HEK293 (cell line): ENCODE measurements around the gene FUT8.

ENCODE experiments used
- CTCF ChIA-PET: fragments of 350-600 bp; formaldehyde crosslinking; extraction: SDS; loops from one replicate; lab custom pipeline; 2021; ENCODE audit warnings: antibody characterized with exemption; lab: Yijun Ruan, JAX
- POLR2A ChIA-PET: fragments of 300-600 bp; formaldehyde crosslinking; extraction: SDS; loops from one replicate; lab custom pipeline; 2020; ENCODE audit warnings: antibody characterized with exemption, inconsistent platforms; lab: Yijun Ruan, JAX
- H3K27ac ChIP-seq: fragments of 200-500 bp; sonication (Bioruptor generic); 2 replicates; pipeline ENCODE4 v1.5.1; 2014; ENCODE audit warnings: low read depth, low read length, control low read depth, inconsistent platforms; ENCODE audit errors: extremely low read depth
- H3K36me3 ChIP-seq, 2 experiments: fragments of 200-500 bp in 1 of 2; sonication (Bioruptor generic) in 1 of 2; 1 replicate in 1 of 2; 2 replicates in 1 of 2; pipeline ENCODE4 v1.5.1; 2014 to 2017; ENCODE audit warnings: inconsistent platforms in 2 of 2, low read length in 2 of 2; ENCODE audit not compliant: control insufficient read depth in 2 of 2, insufficient read depth in 1 of 2
- H3K4me1 ChIP-seq: fragments of 200-500 bp; sonication (Bioruptor generic); 2 replicates; pipeline ENCODE4 v1.5.1; 2014; ENCODE audit warnings: mild to moderate bottlenecking, low read length, inconsistent platforms; ENCODE audit not compliant: control insufficient read depth, insufficient read depth
- H3K4me3 ChIP-seq: 2 replicates; pipeline ENCODE4 v1.5.1; 2011; ENCODE audit warnings: low read depth, mild to moderate bottlenecking, control low read depth, low read length, moderate library complexity
- H3K9me3 ChIP-seq: fragments of 200-500 bp; sonication (Bioruptor generic); 2 replicates; pipeline ENCODE4 v1.5.1; 2014; ENCODE audit warnings: low read depth, low read length, inconsistent platforms; ENCODE audit not compliant: control insufficient read depth, insufficient read depth
- GLIS1 ChIP-seq: fragments of 450-650 bp; formaldehyde crosslinking; IDR thresholded peaks from 2 replicates; pipeline ENCODE4 v1.5.1; 2016; ENCODE audit warnings: missing biosample characterization, missing genetic modification characterization
- KLF10 ChIP-seq: fragments of 450-650 bp; IDR thresholded peaks from 2 replicates; pipeline ENCODE4 v1.5.1; 2018; ENCODE audit warnings: missing biosample characterization, mild to moderate bottlenecking, missing genetic modification characterization
- WT1 ChIP-seq: fragments of 450-650 bp; formaldehyde crosslinking; IDR thresholded peaks from 2 replicates; pipeline ENCODE4 v1.5.1; 2016; ENCODE audit warnings: missing biosample characterization, missing genetic modification characterization
- ZEB2 ChIP-seq: fragments of 450-650 bp; formaldehyde crosslinking; IDR thresholded peaks from 2 replicates; pipeline ENCODE4 v1.5.1; 2016; ENCODE audit warnings: missing biosample characterization, missing genetic modification characterization
- ZNF132 ChIP-seq: fragments of 450-650 bp; formaldehyde crosslinking; IDR thresholded peaks from 2 replicates; pipeline ENCODE4 v1.5.1; 2017; ENCODE audit warnings: missing biosample characterization, missing genetic modification characterization, borderline replicate concordance
- ZNF146 ChIP-seq: fragments of 450-650 bp; formaldehyde crosslinking; IDR thresholded peaks from 2 replicates; pipeline ENCODE4 v1.5.1; 2016; ENCODE audit warnings: missing biosample characterization, missing genetic modification characterization
- ZNF169 ChIP-seq: fragments of 450-650 bp; formaldehyde crosslinking; IDR thresholded peaks from 2 replicates; pipeline ENCODE4 v1.5.1; 2016; ENCODE audit warnings: missing biosample characterization, missing genetic modification characterization
- ZNF214 ChIP-seq: fragments of 450-650 bp; formaldehyde crosslinking; IDR thresholded peaks from 2 replicates; pipeline ENCODE4 v1.5.1; 2017; ENCODE audit warnings: missing biosample characterization, mild to moderate bottlenecking, missing genetic modification characterization, borderline replicate concordance
- ZNF23 ChIP-seq: fragments of 450-650 bp; formaldehyde crosslinking; IDR thresholded peaks from 2 replicates; pipeline ENCODE4 v1.5.1; 2016; ENCODE audit warnings: missing biosample characterization, missing genetic modification characterization, borderline replicate concordance
- ZNF324 ChIP-seq: fragments of 450-650 bp; formaldehyde crosslinking; IDR thresholded peaks from 2 replicates; pipeline ENCODE4 v1.5.1; 2016; ENCODE audit warnings: missing biosample characterization, missing genetic modification characterization
- ZNF529 ChIP-seq: fragments of 450-650 bp; formaldehyde crosslinking; IDR thresholded peaks from 2 replicates; pipeline ENCODE4 v1.5.1; 2017; ENCODE audit warnings: missing genetic modification characterization, missing biosample characterization; ENCODE audit not compliant: insufficient replicate concordance
- ZNF548 ChIP-seq: fragments of 450-650 bp; formaldehyde crosslinking; IDR thresholded peaks from 2 replicates; pipeline ENCODE4 v1.5.1; 2016; ENCODE audit warnings: missing biosample characterization, missing genetic modification characterization
- ZNF610 ChIP-seq: fragments of 450-650 bp; formaldehyde crosslinking; IDR thresholded peaks from 2 replicates; pipeline ENCODE4 v1.5.1; 2016; ENCODE audit warnings: missing biosample characterization, missing genetic modification characterization, borderline replicate concordance
- ZNF654 ChIP-seq: fragments of 450-650 bp; formaldehyde crosslinking; IDR thresholded peaks from 2 replicates; pipeline ENCODE4 v1.5.1; 2016; ENCODE audit warnings: low read depth, missing biosample characterization, missing genetic modification characterization
- ZNF843 ChIP-seq: fragments of 450-650 bp; formaldehyde crosslinking; IDR thresholded peaks from 2 replicates; pipeline ENCODE4 v1.5.1; 2016; ENCODE audit warnings: missing biosample characterization, missing genetic modification characterization
- ZSCAN23 ChIP-seq: fragments of 450-650 bp; formaldehyde crosslinking; IDR thresholded peaks from 2 replicates; pipeline ENCODE4 v1.5.1; 2016; ENCODE audit warnings: missing biosample characterization, missing genetic modification characterization
- TF ChIP-seq, protein P1 (sequence below): fragments of 450-650 bp; formaldehyde crosslinking; IDR thresholded peaks from 2 replicates; pipeline ENCODE4 v1.5.1; 2016; ENCODE audit warnings: missing biosample characterization, missing genetic modification characterization
- TF ChIP-seq, protein P2 (sequence below): fragments of 450-650 bp; formaldehyde crosslinking; IDR thresholded peaks from 2 replicates; pipeline ENCODE4 v1.5.1; 2017; ENCODE audit warnings: missing biosample characterization, missing genetic modification characterization
- TF ChIP-seq, protein P3 (sequence below): fragments of 450-650 bp; formaldehyde crosslinking; IDR thresholded peaks from 2 replicates; pipeline ENCODE4; 2016; ENCODE audit warnings: missing biosample characterization, missing genetic modification characterization
- TF ChIP-seq, protein P4 (sequence below): fragments of 450-650 bp; formaldehyde crosslinking; IDR thresholded peaks from 2 replicates; pipeline ENCODE4 v1.5.1; 2017; ENCODE audit warnings: missing biosample characterization, missing genetic modification characterization
- TF ChIP-seq, protein P5 (sequence below): fragments of 450-650 bp; formaldehyde crosslinking; IDR thresholded peaks from 2 replicates; pipeline ENCODE4 v1.5.1; 2016; ENCODE audit warnings: missing biosample characterization, missing genetic modification characterization
- TF ChIP-seq, protein P6 (sequence below): fragments of 450-650 bp; formaldehyde crosslinking; IDR thresholded peaks from 2 replicates; pipeline ENCODE4 v1.5.1; 2016; ENCODE audit warnings: missing biosample characterization, missing genetic modification characterization

The FUT8 gene

DNA sequence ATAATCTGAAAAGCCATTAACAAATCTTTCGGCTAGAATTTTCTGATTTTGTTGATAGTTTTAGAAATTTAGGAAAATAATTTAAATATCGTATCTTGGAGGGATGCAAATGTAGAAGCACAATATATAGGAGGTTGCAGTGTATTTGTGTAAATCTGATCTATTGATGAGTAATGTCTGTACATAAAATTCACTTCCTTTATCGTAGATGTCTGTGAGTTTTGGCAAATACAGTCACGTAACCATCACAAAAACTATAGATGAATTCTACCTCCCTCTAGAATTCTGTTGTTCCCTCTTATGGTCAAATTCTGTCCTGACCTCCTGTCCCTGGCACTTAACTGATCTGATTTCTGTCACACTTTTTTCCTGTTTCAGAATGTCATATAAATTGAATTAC lies 151.8 kb downstream of the FUT8 start:
- no peaks in the 10 kb centered on the region for H3K36me3 ChIP-seq
- H3K27ac ChIP-seq: no peak overlapping the region
- no peaks in the 10 kb centered on the region for H3K9me3 ChIP-seq
- ChIA-PET CTCF (no interaction called here), POLR2A (no interaction called here)
- no peak for TF ChIP-seq ZNF654 (tag by site-specific recombination)
- no peak overlapping the region for H3K4me3 ChIP-seq
- H3K4me1 ChIP-seq: no peaks in the 10 kb centered on the region

DNA sequence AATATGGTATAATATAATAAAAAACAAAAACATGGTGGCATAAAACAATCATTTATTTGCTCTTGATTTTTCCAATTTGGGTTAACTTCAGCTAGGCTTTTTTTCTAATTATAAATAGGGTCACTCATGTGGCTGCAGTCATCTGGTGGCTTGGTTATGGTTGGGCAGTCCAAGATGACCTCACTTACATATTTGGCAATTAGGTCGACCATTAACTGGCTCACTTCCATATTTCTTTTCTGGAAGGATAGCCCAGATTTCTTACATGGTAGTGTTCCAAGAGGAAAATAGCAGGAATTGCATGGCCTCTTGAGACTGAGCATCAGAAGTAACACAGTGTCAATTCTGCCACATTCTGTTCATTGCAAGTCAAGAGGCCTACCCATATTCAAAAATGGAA lies 153.4 kb downstream of the FUT8 start:
- ChIA-PET POLR2A (no interaction called here), CTCF (no interaction called here)
- Histone ChIP-seq H3K36me3 (no peaks in the 10 kb centered on the region), H3K27ac (no peak overlapping the region), H3K4me1 (no peaks in the 10 kb centered on the region), H3K9me3 (no peaks in the 10 kb centered on the region), H3K4me3 (no peak overlapping the region)
- TF ChIP-seq WT1 (tag by site-specific recombination) (no peak), ZNF23 (tag by site-specific recombination) (no peak), ZNF146 (tag by site-specific recombination) (no peak), KLF10 (no peak), ZNF610 (no peak), ZEB2 (tag by site-specific recombination) (no peak), ZNF529 (tag by site-specific recombination) (no peak), GLIS1 (tag by site-specific recombination) (no peak), ZNF169 (no peak), ZNF843 (no peak), ZSCAN23 (tag by site-specific recombination) (no peak), ZNF132 (tag by site-specific recombination) (no peak), ZNF324 (tag by site-specific recombination) (no peak), ZNF548 (tag by site-specific recombination) (no peak)
- TF ChIP-seq, protein P1, sequence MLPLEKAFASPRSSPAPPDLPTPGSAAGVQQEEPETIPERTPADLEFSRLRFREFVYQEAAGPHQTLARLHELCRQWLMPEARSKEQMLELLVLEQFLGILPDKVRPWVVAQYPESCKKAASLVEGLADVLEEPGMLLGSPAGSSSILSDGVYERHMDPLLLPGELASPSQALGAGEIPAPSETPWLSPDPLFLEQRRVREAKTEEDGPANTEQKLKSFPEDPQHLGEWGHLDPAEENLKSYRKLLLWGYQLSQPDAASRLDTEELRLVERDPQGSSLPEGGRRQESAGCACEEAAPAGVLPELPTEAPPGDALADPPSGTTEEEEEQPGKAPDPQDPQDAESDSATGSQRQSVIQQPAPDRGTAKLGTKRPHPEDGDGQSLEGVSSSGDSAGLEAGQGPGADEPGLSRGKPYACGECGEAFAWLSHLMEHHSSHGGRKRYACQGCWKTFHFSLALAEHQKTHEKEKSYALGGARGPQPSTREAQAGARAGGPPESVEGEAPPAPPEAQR (tag by site-specific recombination): no peak
- TF ChIP-seq, protein P2, sequence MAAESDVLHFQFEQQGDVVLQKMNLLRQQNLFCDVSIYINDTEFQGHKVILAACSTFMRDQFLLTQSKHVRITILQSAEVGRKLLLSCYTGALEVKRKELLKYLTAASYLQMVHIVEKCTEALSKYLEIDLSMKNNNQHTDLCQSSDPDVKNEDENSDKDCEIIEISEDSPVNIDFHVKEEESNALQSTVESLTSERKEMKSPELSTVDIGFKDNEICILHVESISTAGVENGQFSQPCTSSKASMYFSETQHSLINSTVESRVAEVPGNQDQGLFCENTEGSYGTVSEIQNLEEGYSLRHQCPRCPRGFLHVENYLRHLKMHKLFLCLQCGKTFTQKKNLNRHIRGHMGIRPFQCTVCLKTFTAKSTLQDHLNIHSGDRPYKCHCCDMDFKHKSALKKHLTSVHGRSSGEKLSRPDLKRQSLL (tag by site-specific recombination): no peak
- TF ChIP-seq, protein P3, sequence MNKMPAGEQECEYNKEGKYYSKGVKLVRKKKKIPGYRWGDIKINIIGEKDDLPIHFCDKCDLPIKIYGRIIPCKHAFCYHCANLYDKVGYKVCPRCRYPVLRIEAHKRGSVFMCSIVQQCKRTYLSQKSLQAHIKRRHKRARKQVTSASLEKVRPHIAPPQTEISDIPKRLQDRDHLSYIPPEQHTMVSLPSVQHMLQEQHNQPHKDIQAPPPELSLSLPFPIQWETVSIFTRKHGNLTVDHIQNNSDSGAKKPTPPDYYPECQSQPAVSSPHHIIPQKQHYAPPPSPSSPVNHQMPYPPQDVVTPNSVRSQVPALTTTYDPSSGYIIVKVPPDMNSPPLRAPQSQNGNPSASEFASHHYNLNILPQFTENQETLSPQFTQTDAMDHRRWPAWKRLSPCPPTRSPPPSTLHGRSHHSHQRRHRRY (tag by site-specific recombination): no peak

DNA sequence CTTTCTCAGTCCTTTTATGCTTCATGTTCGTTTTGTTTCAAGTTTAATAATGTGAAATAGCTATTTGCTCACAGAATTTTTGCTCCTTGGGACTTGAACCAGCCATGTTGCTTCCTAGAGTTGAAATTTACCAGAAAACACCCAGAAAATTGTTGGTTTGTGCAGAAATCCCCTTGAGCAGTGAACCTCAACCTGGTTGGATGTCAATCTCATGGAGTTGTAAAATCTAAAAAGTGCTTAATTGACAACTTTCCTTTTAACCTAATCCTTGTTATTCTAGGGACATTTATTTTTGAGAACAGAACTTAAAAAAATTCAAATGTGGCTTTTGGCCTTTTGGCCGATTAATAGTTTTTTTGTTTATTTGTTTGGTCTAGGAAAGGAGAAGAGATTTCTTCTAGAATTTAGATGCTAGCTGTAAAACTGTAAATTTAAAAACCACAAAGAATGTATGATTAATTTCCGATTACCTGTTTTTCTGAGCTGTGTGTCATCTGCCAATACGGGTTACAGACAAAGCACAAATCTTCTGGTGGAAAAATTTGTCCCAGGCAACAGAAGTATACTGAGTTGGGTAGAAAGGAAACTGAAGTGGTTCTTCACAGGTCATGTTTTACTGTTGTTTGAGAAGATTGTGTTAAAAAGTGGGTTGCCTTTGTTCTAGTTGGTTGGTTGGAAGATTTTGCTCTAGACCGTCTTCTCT lies 154.4 kb downstream of the FUT8 start:
- H3K9me3 ChIP-seq: no peaks in the 10 kb centered on the region
- CTCF ChIA-PET: no interaction called here
- H3K4me1 ChIP-seq: no peaks in the 10 kb centered on the region
- H3K27ac ChIP-seq: no peak overlapping the region
- H3K36me3 ChIP-seq: no peaks in the 10 kb centered on the region
- H3K4me3 ChIP-seq: no peak overlapping the region
- POLR2A ChIA-PET: no interaction called here
- TF ChIP-seq, protein P4, sequence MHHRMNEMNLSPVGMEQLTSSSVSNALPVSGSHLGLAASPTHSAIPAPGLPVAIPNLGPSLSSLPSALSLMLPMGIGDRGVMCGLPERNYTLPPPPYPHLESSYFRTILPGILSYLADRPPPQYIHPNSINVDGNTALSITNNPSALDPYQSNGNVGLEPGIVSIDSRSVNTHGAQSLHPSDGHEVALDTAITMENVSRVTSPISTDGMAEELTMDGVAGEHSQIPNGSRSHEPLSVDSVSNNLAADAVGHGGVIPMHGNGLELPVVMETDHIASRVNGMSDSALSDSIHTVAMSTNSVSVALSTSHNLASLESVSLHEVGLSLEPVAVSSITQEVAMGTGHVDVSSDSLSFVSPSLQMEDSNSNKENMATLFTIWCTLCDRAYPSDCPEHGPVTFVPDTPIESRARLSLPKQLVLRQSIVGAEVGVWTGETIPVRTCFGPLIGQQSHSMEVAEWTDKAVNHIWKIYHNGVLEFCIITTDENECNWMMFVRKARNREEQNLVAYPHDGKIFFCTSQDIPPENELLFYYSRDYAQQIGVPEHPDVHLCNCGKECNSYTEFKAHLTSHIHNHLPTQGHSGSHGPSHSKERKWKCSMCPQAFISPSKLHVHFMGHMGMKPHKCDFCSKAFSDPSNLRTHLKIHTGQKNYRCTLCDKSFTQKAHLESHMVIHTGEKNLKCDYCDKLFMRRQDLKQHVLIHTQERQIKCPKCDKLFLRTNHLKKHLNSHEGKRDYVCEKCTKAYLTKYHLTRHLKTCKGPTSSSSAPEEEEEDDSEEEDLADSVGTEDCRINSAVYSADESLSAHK: no peak
- TF ChIP-seq, protein P5, sequence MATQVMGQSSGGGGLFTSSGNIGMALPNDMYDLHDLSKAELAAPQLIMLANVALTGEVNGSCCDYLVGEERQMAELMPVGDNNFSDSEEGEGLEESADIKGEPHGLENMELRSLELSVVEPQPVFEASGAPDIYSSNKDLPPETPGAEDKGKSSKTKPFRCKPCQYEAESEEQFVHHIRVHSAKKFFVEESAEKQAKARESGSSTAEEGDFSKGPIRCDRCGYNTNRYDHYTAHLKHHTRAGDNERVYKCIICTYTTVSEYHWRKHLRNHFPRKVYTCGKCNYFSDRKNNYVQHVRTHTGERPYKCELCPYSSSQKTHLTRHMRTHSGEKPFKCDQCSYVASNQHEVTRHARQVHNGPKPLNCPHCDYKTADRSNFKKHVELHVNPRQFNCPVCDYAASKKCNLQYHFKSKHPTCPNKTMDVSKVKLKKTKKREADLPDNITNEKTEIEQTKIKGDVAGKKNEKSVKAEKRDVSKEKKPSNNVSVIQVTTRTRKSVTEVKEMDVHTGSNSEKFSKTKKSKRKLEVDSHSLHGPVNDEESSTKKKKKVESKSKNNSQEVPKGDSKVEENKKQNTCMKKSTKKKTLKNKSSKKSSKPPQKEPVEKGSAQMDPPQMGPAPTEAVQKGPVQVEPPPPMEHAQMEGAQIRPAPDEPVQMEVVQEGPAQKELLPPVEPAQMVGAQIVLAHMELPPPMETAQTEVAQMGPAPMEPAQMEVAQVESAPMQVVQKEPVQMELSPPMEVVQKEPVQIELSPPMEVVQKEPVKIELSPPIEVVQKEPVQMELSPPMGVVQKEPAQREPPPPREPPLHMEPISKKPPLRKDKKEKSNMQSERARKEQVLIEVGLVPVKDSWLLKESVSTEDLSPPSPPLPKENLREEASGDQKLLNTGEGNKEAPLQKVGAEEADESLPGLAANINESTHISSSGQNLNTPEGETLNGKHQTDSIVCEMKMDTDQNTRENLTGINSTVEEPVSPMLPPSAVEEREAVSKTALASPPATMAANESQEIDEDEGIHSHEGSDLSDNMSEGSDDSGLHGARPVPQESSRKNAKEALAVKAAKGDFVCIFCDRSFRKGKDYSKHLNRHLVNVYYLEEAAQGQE (tag by site-specific recombination): no peak
- no peak for TF ChIP-seq ZNF214 (tag by site-specific recombination)
- TF ChIP-seq, protein P6, sequence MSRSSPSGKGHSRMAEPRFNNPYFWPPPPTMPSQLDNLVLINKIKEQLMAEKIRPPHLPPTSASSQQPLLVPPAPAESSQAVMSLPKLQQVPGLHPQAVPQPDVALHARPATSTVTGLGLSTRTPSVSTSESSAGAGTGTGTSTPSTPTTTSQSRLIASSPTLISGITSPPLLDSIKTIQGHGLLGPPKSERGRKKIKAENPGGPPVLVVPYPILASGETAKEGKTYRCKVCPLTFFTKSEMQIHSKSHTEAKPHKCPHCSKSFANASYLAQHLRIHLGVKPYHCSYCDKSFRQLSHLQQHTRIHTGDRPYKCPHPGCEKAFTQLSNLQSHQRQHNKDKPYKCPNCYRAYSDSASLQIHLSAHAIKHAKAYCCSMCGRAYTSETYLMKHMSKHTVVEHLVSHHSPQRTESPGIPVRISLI (tag by site-specific recombination): no peak
